ENCODE results near the gene SATB1. TPM values are rescaled to one million over a fixed set of nuclear protein-coding genes. Genes with fewer than 3 reads are reported as not detected.

SATB1 gene
- total RNA-seq, 1 donor from 2014 or later, result 67.7 TPM

- FAIRE-seq (no peak), DNase-seq (ENCODE audit: low spot score in 2 of 2) (no peak)
These were observed 128.0 kb downstream of the SATB1 start for GRCh38 chr3:18297126-18297525.
